Activated CD8-positive, alpha-beta memory T cell treated with anti-CD3 and anti-CD28 coated beads, Interleukin-2, amount 50 U/mL, for 24 hours (primary cell): Measurements from ENCODE around the gene LRFN2.

Experiments used
- DNase-seq: peaks from one replicate; pipeline ENCODE4 v3.0.0-alpha.2; 2020; ENCODE audit errors: extremely low read depth

LRFN2 gene

DNA sequence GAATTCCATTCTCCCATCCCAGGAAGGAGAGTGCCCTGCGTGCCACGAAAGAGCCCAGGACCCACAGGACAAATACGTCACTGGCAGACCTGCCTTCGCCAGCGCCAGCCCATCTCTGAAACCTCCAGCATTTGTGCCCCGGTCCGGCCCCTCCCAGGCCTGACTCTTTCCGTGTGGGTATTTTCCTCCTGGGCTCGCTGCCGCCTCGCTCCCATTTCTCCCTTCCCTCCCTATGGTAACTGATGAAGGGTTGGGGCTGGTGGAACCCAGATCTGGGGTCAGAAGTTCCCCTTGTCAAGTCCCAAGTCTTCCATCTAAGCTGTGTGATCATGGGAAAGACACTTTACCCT lies 208.5 kb downstream of the LRFN2 start:
- DNase-seq = no peak

DNA sequence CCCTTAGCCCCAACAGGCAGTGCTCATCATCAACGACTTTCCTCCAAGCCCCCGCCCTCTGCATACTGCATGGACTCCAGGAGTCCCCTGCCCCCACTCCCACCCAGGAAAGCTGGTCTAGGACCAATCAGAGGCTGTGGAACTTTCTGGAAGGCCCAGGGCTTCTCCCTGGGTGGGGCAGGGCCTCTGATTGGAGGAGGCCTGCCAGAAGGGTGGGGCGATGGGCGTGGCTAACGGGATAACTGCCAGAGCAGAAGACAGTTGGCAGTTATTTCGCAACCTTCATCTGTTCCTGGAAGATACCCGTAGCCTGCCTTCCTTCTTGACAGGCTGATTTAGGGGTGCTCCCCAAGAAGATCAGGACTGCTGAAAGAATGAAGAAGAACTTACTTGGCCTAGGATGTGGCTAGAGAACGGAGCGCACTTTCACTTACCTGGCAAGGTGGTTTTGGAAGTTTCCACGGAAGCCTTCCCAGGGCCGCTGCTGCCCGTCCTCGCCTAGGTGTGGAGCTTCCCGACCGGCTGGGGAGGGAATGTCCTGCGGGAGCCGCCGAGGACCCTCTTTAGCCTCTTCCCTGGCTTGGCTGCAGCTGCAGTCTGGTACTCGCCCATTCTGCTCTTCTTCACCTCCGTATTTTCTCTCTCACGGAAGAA lies 209.0 kb downstream of the LRFN2 start:
- no peak for DNase-seq

DNA sequence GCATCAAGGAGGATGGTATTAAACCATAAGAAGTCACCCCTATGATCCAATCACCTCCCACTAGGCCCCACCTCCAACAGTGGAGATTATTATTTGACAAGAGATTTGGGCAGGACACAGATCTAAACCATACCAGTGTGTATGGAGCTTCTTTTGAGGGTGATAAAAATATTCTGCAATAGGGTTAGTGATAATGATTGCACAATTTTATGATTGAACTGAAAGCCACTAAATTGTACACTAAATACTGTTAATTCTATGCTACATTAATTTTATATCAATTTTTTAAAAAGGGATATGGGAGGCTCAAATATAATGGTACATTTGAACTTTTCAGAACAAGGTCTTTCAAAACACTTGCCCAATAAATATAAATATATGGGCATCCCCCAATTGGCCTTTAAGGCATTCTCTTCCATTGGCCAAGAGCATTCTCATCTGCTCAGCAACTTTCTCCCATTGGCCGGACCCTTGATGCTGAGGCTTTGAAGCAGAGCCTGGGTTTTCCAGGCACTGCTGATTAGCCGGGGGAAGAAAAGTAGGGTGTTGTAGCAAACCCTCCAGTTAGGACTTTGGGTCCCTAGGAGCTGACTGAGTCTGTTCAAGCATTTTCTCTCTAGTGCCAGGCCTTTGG lies 209.9 kb downstream of the LRFN2 start:
- DNase-seq = no peak

DNA sequence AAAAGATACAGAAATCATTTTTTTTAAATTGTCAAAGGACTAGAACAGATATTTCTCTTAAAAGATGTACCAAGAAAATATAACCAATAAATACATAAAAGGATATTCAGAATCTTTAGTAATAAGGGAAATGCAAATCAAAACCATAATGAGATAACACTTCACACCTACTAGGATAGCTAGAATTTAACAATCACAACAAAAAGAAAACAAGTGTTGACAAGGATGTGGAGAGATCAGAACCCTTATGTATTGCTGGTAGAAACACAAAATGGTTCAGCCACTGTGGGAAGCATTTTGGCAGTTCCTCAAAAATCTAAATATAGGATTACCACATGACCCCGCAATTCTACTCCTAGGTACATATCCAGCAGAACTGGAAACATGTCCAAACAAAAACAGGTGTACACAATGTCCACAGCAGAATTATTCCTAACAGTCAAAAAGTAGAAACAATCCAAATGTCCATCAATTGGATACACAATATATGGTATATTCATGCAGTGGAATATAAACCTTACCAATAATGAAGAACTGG lies 211.0 kb downstream of the LRFN2 start:
- no peak for DNase-seq

GRCh38 chr6:40373267-40373666 lies 213.9 kb downstream of the LRFN2 start:
- no peak for DNase-seq

DNA sequence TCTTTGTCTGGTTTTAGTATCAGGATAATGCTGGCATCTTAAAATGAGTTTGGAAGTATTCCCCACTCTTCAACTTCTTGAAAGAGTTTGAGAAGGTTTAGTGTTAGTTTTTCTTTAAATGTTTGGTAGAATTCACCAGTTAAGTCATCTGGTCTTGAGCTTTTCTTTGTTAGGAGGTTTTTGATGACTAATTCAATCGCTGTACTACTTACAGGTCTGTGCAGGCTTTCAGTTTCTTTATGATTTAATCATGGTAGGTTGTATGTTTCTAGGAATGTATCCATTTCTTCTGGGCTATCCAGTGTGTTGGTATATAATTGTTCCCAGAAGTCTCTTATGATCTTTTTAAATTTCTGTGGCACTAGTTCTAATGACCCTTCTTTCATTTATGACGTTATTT lies 215.5 kb downstream of the LRFN2 start:
- DNase-seq = no peak

DNA sequence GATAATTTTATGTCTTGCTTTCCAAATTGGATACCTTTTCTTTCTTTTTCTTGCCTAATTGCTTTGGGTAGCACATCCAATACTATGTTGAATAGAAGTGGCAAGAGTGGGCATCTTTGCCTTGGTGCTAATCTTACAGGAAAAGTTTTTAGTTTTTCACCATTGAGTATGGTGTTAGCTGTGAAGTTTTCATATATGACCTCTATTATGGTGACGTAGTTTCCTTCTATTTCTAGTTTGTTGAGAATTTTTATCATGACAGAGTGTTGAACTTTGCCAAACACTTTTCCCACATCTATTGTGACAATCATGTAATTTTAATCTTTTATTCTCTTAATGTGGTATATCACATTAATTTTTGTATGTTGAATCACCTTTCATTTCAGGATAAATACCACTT lies 216.1 kb downstream of the LRFN2 start:
- no peak for DNase-seq

GRCh38 chr6:40369891-40370290 lies 217.3 kb downstream of the LRFN2 start:
- no peak for DNase-seq

DNA sequence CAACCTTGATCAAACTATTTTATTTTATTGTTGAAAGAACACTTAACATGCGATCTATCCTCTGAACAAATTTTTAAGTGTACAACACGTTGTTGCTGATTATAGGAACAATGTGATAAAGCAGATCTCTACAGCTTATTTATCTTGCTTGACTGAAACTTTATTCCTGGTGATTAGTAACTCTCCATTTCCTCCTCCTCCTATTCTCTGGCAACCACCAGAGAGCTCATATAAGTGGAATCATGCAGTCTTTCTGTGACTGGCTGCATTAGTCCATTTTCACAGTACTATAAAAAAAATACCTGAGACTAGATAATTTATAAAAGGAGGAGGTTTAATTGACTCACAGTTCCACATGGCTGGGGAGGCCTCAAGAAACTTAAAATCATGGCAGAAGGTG lies 218.1 kb downstream of the LRFN2 start:
- no peak for DNase-seq

DNA sequence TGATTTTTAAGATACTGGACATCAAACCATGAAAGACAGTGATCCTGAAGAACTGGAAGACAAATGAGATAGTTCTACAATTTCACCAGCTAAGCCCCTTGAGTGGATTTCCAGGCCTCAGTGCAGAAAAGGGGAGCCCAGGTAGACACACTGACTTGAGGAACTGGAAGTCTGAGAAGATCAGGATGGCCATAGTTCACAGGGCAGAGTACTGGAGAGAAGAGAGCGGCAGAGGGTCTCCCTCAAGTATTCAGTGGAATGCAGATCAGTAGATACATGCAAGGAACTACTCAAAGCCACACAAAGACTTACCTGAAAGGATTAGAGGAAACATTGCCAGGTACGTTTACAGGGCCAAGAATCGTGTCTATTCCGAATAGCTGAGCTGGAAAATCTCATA lies 224.3 kb downstream of the LRFN2 start:
- no peak for DNase-seq

DNA sequence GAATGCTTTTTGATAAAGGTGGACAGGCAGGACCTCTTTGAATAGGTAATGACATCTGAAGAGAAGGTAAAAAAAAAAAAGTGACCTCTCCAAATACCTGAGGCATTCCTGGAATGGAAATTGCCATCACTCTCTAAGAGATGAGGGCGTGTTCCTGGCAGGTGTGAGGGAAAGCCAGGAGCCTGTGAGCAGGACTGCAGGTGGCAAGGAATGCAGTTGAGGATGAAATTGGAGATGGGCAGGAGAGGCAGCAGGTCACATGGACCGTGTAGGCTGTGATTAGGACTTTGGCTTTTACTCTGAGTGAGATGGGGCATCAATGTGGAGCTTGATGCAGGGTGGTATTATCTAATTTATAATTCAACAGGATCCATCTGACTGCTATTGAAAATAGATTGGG lies 227.4 kb downstream of the LRFN2 start:
- no peak for DNase-seq

DNA sequence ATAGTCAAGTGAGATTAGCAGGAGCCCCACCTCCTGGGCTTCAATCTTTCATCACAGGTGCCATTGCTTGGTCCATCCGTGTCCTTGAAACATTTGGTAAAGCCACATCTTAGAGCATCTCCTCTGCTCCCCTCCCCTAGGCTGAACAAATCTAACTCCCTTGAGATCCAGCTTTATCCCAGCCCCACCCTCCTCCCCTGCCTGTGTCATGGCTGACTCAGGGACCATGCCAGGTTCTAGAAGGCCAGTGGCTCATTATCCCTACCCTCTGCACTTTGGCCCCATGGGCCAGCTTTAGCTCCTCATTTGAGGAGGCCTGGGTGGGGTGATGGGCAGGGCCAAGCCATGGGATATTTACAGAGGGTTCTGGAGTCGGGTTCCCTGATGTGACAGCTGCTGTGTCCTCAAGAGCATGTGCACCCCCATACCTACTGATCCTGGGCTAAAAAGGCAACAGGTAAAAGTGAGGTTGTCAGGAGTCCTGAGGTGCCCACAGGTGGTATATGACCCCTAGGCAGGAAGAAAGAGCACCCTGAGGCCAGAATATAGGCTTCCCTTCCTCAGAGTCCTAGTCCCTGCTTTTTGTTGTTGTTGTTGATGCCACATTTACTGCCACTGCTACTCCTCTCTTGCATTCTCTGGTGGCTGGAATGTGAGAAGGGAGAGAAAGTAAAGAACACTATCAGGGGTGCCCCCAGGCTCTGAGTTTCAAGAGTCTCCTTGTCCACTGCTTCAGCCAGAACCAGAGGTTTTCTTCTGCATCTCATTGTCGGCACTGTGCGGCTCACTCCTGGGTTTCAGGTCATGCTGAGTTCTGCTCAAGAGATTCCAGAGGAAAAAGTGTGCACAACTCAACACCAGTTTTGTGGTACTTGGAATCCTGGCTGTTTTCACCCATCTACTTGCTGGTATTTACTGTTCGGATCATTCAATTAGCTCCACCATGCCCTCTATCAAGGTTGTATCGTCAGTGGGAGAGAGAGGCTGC lies 228.4 kb downstream of the LRFN2 start:
- DNase-seq = no peak

- no peak for DNase-seq
Measured at GRCh38 chr6:40356242-40356910, 230.8 kb downstream of the LRFN2 start.

- DNase-seq = no peak
Measured at GRCh38 chr6:40355532-40355931, 231.6 kb downstream of the LRFN2 start.

DNA sequence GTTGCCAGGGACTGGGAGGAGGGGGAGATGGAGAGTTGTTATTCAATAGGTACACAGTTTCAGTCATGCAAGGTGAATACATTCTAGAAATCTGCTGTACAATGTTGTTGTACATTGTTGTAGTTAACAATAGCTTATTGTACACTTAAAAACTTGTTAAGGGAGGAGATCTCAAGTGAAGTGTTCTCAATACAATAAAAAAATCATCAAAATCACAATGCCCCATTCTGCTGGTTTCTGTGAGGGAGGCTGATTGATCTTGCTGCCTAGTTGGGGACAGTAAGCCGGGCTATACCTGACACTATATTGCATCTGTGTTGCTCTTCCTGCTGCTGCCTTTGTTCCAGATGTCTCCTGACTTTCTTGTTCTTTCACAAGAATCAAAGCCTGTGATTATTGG lies 232.1 kb downstream of the LRFN2 start:
- DNase-seq = no peak

- no peak for DNase-seq
Measured at GRCh38 chr6:40353967-40354452, 233.2 kb downstream of the LRFN2 start.

DNA sequence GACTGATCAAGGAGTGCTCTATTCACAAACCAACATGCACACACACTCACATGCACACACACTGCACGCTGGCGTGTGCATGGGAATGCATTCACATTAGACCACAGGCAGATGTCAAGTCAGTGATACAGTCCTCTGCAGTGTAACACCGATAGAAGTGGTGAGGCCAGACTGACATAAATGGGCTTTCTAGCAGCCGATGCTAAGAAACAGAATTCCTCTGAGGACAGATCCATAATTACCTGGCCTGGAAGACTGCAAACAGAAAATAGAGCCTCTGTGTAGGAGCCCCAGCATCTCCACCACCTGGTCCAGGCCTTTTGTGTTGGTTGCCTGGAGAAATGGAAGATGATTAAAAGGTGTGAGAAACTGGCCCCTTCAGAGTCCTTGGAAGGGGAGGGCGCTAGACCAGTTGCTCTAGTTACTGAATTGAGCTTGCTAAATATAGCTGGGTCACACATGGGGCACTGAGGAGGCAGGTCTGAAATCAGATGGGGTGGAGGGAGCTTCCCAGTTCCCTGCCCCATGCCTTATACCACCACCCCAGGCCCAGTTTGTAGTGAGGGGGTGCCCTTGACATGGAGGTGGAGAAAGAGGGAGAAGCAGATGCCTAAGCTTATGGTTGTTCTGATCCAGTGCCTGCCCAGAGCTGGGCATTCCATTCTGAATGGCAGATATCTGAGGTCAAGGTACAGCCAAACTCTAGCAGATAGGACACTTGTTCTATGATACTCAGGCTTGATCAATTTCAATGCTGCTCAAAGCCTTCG lies 233.8 kb downstream of the LRFN2 start:
- DNase-seq = no peak

DNA sequence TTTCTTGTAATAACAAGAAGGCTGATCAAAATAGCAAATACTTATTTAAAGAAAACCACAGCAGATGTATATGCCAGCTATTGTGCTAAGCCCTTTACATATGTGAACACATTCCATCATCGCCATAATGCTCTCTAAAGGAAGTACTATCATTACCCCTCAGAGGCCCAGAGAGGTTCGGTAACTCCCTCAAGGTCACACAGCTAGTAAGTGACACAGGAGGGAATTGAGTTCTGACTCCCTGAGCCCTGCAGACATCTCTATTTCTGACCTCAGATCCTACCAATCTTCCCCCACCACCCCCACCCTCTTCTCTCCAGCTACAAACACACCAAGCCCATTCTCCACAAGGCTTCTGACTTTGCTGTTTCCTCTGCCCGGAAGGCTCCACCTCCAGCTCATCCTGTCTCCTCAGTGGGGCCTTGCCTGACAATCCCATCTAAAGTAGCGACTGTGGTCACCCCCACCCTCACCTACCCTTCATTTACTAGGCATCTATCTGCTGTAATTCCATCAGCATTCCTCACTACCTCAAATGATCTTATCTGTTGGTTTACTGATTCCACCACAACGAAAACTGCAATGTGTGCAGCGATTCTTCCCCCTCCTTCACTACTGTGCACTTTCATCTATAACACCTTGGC lies 234.5 kb downstream of the LRFN2 start:
- no peak for DNase-seq

- DNase-seq = no peak
Measured at GRCh38 chr6:40352006-40352405, 235.2 kb downstream of the LRFN2 start.

DNA sequence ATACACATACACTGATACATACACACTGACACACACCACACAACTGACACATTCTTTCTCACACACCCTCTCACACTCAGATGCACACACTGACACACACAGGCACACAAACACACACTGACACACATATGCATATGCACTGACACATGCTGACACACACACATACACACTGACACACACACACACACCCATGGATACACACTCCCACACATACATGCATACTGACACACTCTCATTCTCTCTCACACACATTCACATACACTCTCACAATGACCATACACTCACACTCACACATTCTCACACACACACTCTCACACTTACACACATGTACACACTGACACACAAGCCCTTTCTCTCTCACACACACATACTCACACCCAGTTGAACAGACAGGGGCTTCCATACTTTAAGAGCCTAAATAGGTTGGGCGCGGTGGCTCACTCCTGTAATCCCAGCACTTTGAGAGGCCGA lies 236.4 kb downstream of the LRFN2 start:
- no peak for DNase-seq
